ENCODE measurements around the gene OTOA.
"Not testable (repeated sequence)": the region's sequence is repeated elsewhere in the genome, so short reads cannot be mapped to it uniquely, and the experiment has no call there.

- TF ChIP-seq CTCF, EZH2, EZH2phosphoT487 (IDR thresholded peaks at IDR 0.05): not testable (repeated sequence)
Measured at GRCh38 chr16:21773207-21773553, 109.4 kb downstream of the OTOA start.
